Right cardiac atrium (tissue), 5 donors: ENCODE measurements around the gene GRM7. TPM values are rescaled to one million over a fixed set of nuclear protein-coding genes. Genes with fewer than 3 reads are reported as not detected.

Source experiments
- ATAC-seq, 2 donors: fragments of 200-7000 bp; cut with Tn5 transposase; one replicate each; pipeline versions ENCODE4 v1.8.0 to v1.9.1; 2020; ENCODE audit warnings: moderate library complexity in 2 of 2, mild to moderate bottlenecking in 1 of 2
- DNase-seq, 3 donors: peaks; one replicate each; pipeline ENCODE4 v3.0.0-alpha.2; 2020
- H3K27ac ChIP-seq: one replicate; pipeline ENCODE4 v1.5.1; 2013; ENCODE audit warnings: mild to moderate bottlenecking, low read length, control low read depth, moderate library complexity
- H3K27me3 ChIP-seq: one replicate; pipeline ENCODE4 v1.6.1; 2013; ENCODE audit not compliant: control insufficient read depth, insufficient read depth
- H3K4me1 ChIP-seq: one replicate; pipeline ENCODE4 v1.6.1; 2013; ENCODE audit warnings: low read length; ENCODE audit not compliant: control insufficient read depth, insufficient read depth
- H3K4me3 ChIP-seq: one replicate; pipeline ENCODE4 v1.5.1; 2013; ENCODE audit warnings: low read length, control low read depth
- H3K9me3 ChIP-seq: one replicate; pipeline ENCODE4 v1.6.1; 2013; ENCODE audit warnings: low read length; ENCODE audit not compliant: control insufficient read depth
- WGBS: extraction: QIAGEN DNeasy Blood & Tissue Kit; methylation state at CpG from one replicate; pipeline ENCODE4 v1.1.7; 2013; 5-methylcytosine and 5-hydroxymethylcytosine counted together
- intact Hi-C, 4 donors: fragments of 100-400 bp; cut with DNase I; formaldehyde crosslinking; loops; one replicate each; pipeline versions ENCODE4 v1.11.0 to v1.14.0; 2022 to 2023
- polyA plus RNA-seq: library from polyadenylated mRNA; stranded (reverse); fragments of 200-250 nt; gene quantifications from one replicate; pipeline ENCODE4 v1.2.3, GENCODE V29; 2013
- total RNA-seq, 4 donors: library from RNA; stranded (reverse); fragmentation: NEBNext Ultra II Directional; extraction: Animal tissue kit (Norgen Biotek cat#: 25700); gene quantifications; one replicate each; pipeline ENCODE4 v1.2.1, GENCODE V29; 2021
- donor health status: healthy with polysubstance abuse.
- donor health status: DM: no; HTN: yes; CAD: no.
- donor health status: DM: no; HTN: no; CAD: no.
- donor health status: DM: no; HTN: yes; CAD: no; lungs with severe emphysema.
- donor health status: DM: yes; HTN: yes; CAD: no.

The GRM7 gene
- total and polyA plus RNA-seq, 5 donors: not detected

DNA sequence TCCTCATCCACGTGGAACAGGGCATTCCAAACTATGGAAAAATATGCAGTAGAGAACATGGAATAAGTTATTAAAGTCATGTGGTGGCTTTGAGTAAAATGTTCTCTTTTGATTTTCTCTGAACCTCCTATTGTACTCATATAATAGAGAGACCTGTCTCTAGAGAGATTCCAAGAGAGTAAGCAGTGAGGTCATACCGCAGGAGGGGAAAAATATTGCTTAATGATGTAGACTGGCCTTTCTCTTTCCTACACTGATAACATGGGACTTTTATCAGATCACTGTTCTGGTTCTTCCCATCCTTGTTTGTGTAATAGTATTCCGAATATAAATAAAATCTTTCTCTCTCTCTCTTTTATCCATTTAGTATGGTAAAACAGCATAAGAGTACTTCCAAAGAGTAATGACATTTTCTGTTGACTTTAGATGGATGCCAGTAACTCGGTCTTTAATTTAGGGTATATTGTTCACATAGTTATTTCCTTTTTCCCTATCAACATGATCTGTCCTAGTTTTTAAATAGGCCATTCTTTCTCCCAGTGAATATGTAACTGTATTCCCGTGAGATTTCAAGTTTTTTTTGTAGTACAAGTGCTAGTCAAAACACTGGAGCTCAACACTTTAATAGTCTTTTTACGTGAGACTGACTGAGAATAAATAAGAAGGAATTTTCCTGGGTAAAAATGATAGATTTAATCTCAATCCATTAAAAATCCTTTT lies 826.7 kb downstream of the GRM7 start:
- WGBS: 66% methylated on average over 6 of the region's 6 CpGs
- intact Hi-C loops: no loop called here
- ATAC-seq: peak in 1 of 2 donors; percentile 57

GRCh38 chr3:7692866-7693265 lies 832.0 kb downstream of the GRM7 start:
- H3K4me1 ChIP-seq: no peaks in the 10 kb centered on the region
- no peak overlapping the region for H3K27ac ChIP-seq
- intact Hi-C loops: no loop called here
- no peak for ATAC-seq
- no peak overlapping the region for H3K4me3 ChIP-seq
- DNase-seq: no peak
- H3K27me3 ChIP-seq: no peaks in the 10 kb centered on the region
- no peaks in the 10 kb centered on the region for H3K9me3 ChIP-seq
- WGBS: 76% methylated on average over 3 of the region's 3 CpGs

More for the DNA sequence above, 826.7 kb downstream of the GRM7 start:
- Histone ChIP-seq H3K9me3 (no peaks in the 10 kb centered on the region), H3K4me3 (no peak overlapping the region), H3K27ac (no peak overlapping the region), H3K4me1 (no peaks in the 10 kb centered on the region), H3K27me3 (no peaks in the 10 kb centered on the region)
- no peak for DNase-seq

DNA sequence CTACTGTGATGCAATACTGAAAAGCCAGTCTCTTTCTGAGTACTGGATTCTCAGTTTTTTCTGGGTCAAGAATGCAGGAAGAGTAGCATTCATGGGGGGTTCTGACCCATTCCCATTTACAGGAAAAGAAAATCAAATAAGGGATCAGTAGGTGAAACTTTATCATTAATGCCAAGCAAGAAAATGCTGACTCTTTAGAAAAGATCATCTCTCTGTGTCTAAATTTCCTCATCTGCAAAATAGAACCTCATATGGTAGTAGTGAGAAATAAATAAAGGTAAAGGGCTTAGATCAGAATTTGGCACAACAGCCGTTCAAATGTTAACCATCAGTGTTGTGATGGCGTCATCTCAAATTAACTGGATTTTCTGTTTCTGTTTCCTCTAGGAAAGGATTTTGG lies 833.1 kb downstream of the GRM7 start:
- Histone ChIP-seq H3K27ac (no peak overlapping the region), H3K27me3 (no peaks in the 10 kb centered on the region), H3K4me3 (no peak overlapping the region), H3K9me3 (no peaks in the 10 kb centered on the region), H3K4me1 (no peaks in the 10 kb centered on the region)
- intact Hi-C loops: no loop called here
- WGBS: 91% methylated on average over 2 of the region's 2 CpGs
- DNase-seq (no peak), ATAC-seq (no peak)

DNA sequence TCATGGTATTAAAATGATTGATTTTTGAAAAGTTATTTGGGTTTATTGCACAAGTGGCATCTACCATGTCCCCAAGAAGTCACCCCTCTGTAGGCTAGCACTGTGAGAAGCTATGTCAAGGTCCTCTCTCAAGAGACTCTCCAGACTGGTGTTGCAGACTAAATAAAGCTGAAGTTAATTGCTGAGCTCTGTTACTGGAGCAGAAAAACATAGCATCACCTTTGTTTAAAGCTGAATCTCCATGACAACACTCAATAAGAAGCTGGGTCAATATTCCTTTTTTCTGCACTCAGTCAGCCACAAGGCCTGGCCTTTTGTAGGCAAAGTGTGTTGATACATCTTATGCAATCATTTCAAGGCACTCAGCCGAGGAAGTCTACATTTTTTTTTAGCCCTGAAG lies 834.1 kb downstream of the GRM7 start:
- Histone ChIP-seq H3K27me3 (no peaks in the 10 kb centered on the region), H3K4me3 (no peak overlapping the region), H3K27ac (no peak overlapping the region), H3K9me3 (no peaks in the 10 kb centered on the region), H3K4me1 (no peaks in the 10 kb centered on the region)
- DNase-seq (no peak), ATAC-seq (no peak)
- WGBS: 74% methylated on average over 1 of the region's 1 CpG
- intact Hi-C loops: no loop called here

DNA sequence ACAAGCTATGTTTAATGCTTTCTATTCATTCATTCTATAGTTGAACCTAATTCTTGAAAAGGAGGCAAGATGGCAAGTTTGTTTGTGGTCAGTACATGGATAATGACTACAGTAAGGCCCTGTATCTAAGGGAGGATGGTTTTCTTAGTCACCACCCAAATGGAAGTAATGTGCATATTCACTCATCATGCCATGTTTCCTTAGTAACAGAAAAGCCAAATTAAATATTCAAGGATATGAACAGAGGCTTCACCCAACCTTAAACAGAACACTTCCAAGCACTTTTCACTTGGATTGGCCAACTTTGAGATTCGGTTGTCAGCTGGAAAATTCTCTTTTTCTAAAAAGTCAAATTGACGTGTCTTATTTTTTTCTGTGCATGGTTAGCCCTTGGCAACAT lies 835.4 kb downstream of the GRM7 start:
- Histone ChIP-seq H3K4me1 (no peaks in the 10 kb centered on the region), H3K4me3 (no peak overlapping the region), H3K27ac (no peak overlapping the region), H3K27me3 (no peaks in the 10 kb centered on the region), H3K9me3 (no peaks in the 10 kb centered on the region)
- ATAC-seq: no peak
- intact Hi-C loops: no loop called here
- WGBS: 74% methylated on average over 2 of the region's 2 CpGs
- no peak for DNase-seq

GRCh38 chr3:7697548-7697947 lies 836.6 kb downstream of the GRM7 start:
- Histone ChIP-seq H3K27me3 (no peaks in the 10 kb centered on the region), H3K9me3 (no peaks in the 10 kb centered on the region), H3K4me3 (no peak overlapping the region), H3K4me1 (no peaks in the 10 kb centered on the region), H3K27ac (no peak overlapping the region)
- 73% methylated on average over 4 of the region's 4 CpGs for WGBS
- intact Hi-C loops: no loop called here
- ATAC-seq (no peak), DNase-seq (no peak)

GRCh38 chr3:7700539-7700938 lies 839.6 kb downstream of the GRM7 start:
- H3K9me3 ChIP-seq: no peaks in the 10 kb centered on the region
- intact Hi-C loops: no loop called here
- ATAC-seq (no peak), DNase-seq (no peak)
- H3K27me3 ChIP-seq: no peaks in the 10 kb centered on the region
- H3K27ac ChIP-seq: no peak overlapping the region
- WGBS: 84% methylated on average over 2 of the region's 2 CpGs
- H3K4me3 ChIP-seq: no peak overlapping the region
- no peaks in the 10 kb centered on the region for H3K4me1 ChIP-seq

- ATAC-seq (no peak), DNase-seq (no peak)
- intact Hi-C loops: no loop called here
- WGBS: 83% methylated on average over 6 of the region's 6 CpGs
- Histone ChIP-seq H3K4me3 (no peak overlapping the region), H3K9me3 (no peaks in the 10 kb centered on the region), H3K27me3 (no peaks in the 10 kb centered on the region), H3K4me1 (no peaks in the 10 kb centered on the region), H3K27ac (no peak overlapping the region)
Measured at GRCh38 chr3:7700977-7701376, 840.1 kb downstream of the GRM7 start.

DNA sequence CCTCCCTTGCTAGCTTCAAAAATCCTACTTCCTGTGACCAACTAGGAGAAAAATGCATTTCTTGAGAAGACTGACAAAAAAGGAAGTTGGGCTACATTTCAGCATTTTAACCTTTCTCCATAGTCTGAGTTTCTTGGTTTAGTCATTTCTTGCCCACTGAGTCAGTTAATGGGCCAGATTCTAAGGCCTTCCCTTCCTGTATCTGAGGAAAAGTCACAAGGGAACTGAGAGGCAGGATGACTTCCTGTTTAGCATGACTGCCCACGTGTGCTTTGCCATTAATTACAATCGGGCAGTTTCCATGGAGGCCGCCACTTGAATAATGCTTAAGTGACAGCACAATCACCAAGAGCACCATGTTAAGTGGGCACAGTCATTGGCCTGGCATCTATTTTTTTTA lies 846.3 kb downstream of the GRM7 start:
- no peak overlapping the region for H3K4me3 ChIP-seq
- no peaks in the 10 kb centered on the region for H3K9me3 ChIP-seq
- DNase-seq (no peak), ATAC-seq (no peak)
- 58% methylated on average over 3 of the region's 3 CpGs for WGBS
- H3K27me3 ChIP-seq: no peaks in the 10 kb centered on the region
- intact Hi-C loops: no loop called here
- no peak overlapping the region for H3K27ac ChIP-seq
- no peaks in the 10 kb centered on the region for H3K4me1 ChIP-seq

DNA sequence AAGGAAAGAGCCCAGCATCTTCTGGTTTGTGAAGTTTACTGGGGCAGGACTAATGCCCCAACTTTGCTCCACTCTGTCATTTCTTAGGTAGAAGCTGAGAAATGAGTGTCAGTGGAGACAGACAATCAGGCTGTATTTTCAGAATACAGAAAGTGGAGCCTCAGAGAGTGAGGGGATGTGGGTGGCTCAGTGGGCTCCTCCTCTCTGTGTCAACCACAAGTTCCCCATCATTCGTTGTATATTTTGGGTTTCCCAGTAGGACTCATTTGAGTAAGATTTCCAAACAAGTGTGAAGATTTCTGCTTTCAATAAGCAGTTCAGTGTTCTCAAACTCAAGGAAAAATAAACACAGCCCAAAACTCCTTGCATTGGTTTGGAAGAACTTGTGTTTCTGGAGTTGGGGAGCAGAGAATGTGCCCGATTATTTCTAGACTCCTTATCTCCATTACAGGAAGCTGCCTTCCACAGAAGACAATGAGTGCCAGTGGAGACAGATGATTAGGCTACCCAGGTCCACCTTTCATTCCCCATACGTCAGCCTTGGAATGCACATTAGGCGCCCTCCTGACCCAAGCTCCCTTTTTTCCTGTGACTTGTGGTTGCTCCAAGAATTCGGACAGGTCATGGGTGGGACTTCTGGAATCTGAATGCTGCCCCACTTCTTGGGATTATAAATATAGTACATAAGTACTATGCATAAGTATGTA lies 848.6 kb downstream of the GRM7 start:
- Histone ChIP-seq H3K27me3 (no peaks in the 10 kb centered on the region), H3K4me3 (no peak overlapping the region), H3K9me3 (no peaks in the 10 kb centered on the region), H3K4me1 (no peaks in the 10 kb centered on the region), H3K27ac (no peak overlapping the region)
- intact Hi-C loops: no loop called here
- WGBS: 59% methylated on average over 5 of the region's 5 CpGs
- DNase-seq (no peak), ATAC-seq (no peak)

- DNase-seq (no peak), ATAC-seq (no peak)
- intact Hi-C loops: no loop called here
- Histone ChIP-seq H3K9me3 (no peaks in the 10 kb centered on the region), H3K4me1 (no peaks in the 10 kb centered on the region), H3K27me3 (no peaks in the 10 kb centered on the region), H3K4me3 (no peak overlapping the region), H3K27ac (no peak overlapping the region)
- 85% methylated on average over 3 of the region's 3 CpGs for WGBS
Measured at GRCh38 chr3:7710284-7710683, 849.4 kb downstream of the GRM7 start.
